Activated CD8-positive, alpha-beta memory T cell treated with anti-CD3 and anti-CD28 coated beads for 48 hours (primary cell): ENCODE data around the gene FHIT.
A peak's percentile ranks its signal among the peaks of the same experiment; 100 is the strongest.

ENCODE experiments used
- DNase-seq, 3 experiments: peaks; one replicate each; pipeline ENCODE4 v3.0.0-alpha.2; 2020; ENCODE audit warnings: low read depth in 2 of 3, low spot score in 2 of 3

FHIT gene

DNA sequence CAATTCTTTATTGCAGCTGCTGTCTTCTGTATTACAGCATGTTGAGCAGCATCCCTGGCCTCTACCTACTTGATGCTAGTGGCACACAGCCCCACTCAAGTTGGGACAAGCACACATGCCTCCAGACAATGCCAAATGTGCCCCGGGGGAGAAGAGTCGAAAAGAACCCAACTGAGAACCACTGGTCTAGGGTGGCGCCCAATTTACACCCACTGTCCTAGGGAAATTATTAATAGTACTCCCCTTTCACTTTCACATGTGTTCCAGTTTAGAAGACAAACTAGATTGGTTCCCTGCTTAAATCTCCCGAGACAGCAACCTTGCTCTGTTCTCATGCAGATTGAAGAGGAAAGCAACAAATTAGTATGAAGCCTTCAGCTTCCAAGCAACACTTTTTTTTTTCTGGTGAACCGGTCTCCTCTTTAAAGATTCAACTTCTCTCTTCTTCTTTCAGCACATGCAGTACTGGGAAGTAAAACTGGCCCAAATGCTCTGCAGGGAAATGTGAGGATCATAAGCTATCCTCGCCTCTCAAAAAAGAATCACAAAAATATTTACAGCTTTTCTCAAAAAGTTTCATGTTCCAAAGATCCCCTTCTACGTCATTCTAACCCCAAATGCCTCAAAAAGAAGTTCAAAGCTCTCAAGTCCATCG lies 1377.5 kb downstream of the FHIT start:
- DNase-seq = no peak

DNA sequence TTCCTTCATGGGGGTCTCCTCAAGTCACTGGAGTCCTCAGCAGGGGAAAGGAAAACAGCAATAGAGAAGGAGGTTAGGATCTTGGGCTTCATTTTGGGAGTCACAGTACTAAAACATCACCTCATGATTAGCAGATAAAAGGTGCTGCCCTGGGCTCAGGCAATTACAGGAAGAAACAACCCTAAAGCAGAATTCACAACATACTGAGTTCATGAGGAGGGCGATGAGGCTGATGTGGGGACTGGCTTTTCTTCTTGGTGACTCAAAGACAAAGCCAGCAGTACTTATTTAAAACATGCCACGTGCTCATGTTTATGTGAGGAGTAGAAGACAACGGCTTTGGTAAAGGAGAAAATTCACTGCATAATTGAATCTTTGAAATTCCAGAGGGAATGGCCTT lies 1379.1 kb downstream of the FHIT start:
- no peak for DNase-seq

GRCh38 chr3:59867185-59868002 lies 1383.9 kb downstream of the FHIT start:
- no peak for DNase-seq

GRCh38 chr3:59866076-59866475 lies 1385.2 kb downstream of the FHIT start:
- no peak for DNase-seq

- no peak for DNase-seq
These were observed 1385.9 kb downstream of the FHIT start for GRCh38 chr3:59865351-59865750.

DNA sequence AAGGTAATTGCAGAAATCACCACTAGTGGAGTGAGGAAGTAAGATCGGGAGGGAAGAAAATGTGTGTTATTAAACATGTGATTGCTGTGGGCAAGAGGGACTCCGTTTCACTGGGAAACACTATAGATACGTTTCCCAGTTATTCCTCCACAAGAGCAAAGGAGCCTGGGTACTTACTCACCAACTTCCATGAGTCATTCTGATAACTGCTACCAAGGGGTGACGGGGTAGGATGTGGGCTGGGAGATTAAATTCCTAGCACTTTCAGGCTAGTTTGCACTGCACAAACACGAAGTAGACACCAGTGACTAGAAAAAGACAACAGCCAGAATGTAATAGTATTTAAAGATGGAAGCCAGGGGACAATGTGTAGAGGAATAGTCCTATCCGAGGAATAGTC lies 1388.6 kb downstream of the FHIT start:
- DNase-seq = no peak

GRCh38 chr3:59857589-59858346 lies 1393.5 kb downstream of the FHIT start:
- peak; percentile 31 to 55 (median 46) for DNase-seq

DNA sequence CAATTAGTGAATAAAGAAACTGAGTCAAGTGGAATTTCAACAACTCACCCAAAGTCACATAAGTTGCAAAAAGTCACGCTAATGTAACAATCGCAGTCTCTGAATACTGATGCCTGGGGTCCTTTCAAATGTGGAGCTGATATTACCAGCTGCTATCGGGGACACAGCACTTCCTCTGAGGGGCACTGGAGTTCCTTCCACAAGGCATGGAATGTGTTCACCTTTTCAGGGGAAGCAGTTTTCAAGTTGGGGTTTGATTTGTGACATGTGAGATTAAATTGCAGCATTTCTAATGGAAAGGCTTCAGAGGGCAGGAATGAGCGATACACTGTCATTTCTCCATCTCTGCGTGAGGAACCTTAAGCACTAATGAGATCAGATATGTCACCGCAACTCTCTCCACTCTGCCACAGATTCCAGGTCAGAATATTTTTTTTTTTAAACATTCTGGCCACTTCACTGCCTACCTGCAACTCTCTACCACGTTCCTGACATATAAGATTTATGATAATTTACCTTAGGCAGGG lies 1394.3 kb downstream of the FHIT start:
- DNase-seq = no peak

GRCh38 chr3:59854061-59854709 lies 1397.1 kb downstream of the FHIT start:
- no peak for DNase-seq

DNA sequence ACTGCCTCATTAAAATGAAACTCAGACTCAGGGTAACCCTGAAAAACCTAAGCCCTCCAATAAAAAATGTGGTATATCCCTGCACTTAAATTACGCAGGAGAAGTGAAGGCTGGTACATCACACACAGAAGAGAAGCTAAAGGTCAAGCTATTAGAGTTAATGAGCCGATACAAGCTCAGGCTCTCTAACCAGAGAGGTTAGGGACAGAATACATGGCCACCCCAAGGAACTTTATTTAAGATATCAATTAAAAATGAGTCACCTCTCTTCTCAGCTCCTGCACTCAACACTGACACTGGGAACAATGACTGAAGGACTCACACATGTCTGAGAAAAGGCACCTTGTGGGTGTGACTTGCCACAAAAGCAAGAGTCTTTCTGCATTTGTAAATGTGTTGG lies 1400.8 kb downstream of the FHIT start:
- no peak for DNase-seq

DNA sequence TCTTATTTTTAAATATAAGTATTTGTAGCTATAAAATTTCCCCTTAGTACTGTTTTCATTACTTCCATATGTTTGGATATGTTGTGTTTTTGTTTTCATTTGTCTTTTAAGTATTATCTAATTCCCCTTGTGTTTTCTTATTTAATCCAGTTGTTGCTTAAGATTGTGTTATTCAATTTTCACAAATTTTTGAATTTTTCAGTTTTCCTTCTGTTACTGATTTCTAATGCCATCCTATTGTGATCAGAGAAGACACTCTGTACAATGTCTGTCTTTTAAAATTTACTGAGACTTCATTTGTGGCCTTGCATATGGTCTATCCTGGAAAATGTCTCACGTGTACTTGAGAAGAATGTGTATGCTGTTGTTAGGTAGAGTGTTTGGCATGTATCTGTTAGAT lies 1405.9 kb downstream of the FHIT start:
- DNase-seq = no peak

GRCh38 chr3:59843821-59844220 lies 1407.4 kb downstream of the FHIT start:
- DNase-seq = no peak

DNA sequence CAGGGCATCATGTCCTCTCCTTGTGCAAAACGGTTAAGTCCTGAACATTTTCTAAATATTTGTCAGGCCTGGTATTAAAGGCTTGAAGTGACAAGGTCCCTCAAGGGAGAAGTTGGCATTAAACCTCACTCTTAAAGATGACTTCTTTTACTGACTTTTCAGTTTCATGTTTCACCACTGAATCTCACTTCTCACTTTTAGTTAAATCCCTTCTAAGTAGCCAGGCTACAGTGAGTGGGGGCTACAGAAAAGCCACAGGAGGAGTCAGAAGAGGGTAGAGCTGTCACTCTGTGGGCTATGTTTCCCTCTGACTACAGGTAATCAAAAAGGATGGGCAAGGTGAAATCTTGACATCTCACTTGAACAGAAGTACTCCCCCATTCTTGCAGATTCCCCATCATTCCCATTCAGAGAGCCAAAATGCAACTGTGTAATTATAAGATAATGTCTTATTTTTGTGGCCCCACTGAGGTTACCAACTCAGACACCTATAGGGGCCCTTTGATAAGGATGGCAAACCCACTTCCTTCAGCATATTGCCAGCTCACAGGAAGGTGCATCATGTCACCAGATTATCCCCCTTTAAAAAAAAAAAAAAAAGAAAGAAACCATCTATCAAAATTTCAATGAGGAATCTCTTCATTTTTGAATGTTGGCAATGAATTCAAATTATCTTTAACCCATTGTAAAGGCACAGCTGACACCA lies 1411.3 kb downstream of the FHIT start:
- no peak for DNase-seq

GRCh38 chr3:59839283-59839682 lies 1412.0 kb downstream of the FHIT start:
- no peak for DNase-seq

DNA sequence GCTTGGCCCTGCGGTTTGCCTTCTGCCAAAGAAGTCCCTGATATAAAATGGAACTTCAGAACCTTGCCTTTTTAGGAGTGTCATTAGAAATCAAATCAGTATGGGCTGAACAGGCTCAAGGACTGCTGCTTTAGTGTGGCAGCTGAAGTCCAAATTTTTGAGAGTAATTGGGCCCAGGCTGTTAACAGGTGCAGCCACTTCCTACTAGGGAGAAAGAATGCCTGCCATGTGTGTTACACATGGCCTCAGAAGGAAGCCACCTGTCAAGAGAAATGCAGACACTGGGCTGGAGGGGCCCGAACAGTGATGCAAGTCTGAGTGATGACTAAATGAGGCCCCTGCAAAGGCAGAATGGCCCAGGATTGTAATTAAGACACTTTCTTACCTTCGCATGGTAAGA lies 1414.7 kb downstream of the FHIT start:
- DNase-seq = no peak

DNA sequence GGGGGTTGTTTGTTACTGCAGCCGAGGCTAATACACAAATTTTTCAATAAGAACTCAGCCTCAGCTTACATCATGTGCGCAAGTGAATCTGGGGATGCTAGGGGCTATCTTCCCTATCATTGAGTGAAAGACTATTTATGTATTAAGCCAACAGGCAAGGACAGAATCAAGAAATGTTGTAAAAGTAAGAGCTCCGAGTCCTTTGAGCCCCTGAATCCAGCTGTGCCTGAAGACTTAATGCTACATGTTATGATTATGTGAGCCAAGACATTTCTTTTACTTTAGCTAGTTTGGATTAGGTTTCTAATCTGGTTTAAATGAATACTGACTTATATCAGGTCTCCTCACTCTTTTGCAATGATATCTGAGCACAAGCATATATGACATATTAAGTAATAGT lies 1418.5 kb downstream of the FHIT start:
- no peak for DNase-seq

- no peak for DNase-seq
These were observed 1419.0 kb downstream of the FHIT start for GRCh38 chr3:59832241-59832640.

DNA sequence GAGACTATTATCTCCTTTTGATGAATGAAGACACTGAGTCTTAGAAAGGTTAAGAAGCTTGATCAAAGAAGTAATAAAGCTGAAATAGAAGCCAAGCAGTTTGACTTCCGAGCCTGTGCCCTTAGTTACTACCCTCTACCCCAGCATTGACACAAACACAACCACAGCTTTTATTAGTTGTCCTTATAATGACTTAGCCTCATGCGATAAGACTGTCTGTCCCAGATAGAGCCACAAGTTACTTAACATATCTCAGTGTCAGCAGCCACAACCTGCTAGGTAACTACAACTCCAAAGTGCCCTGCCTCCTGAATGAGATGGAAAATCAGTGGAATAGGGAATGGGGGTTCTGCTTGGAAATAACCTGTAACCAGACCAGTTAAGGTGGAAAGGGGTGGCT lies 1419.9 kb downstream of the FHIT start:
- DNase-seq = no peak

- no peak for DNase-seq
These were observed 1421.7 kb downstream of the FHIT start for GRCh38 chr3:59829527-59829926.

- no peak for DNase-seq
These were observed 1426.4 kb downstream of the FHIT start for GRCh38 chr3:59824876-59825275.

DNA sequence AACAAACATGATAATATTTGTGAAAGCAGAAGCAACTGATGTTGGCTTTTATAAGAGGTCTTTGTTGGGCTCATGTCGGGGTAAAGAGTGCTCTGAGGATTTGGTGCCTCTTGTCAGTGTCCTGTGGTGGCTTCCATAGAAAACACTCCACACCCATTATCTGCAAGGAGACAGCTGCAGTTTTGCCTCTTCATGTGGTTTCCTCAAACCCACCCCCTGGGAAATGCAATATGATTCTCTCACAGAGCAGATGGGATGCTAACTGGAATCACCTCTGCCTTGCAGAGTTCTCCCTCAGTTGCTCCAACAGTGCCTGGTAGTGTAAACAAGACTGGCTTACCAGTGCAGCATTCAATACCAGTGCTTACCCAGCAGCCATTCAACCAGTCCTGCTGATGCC lies 1430.0 kb downstream of the FHIT start:
- DNase-seq = no peak
